ENCODE measurements around the gene KBTBD4.

- no peak for TF ChIP-seq POLR2A (IDR thresholded peaks at IDR 0.05; ENCODE audit: low read depth, low read length)
- no peak for TF ChIP-seq POLR2AphosphoS5 (IDR thresholded peaks at IDR 0.05; ENCODE audit: low read depth, low read length)
Observed at GRCh38 chr11:47551086-47551485, 27.7 kb downstream of the KBTBD4 start.

All from GM12892 (cell line).